MCF 10A (cell line): ENCODE measurements around the gene CPTP. TPM values are rescaled to one million over a fixed set of nuclear protein-coding genes. Genes with fewer than 3 reads are reported as not detected.
A peak's percentile ranks its signal among the peaks of the same experiment; 100 is the strongest.

Source experiments
- Bru-seq: library from RNA; stranded (reverse); fragments of 400-500 nt; gene quantifications from one replicate; lab custom pipeline; 2021; lab: Mats Ljungman, UMichigan
- BruChase-seq, 2 experiments: library from RNA; stranded (reverse); fragments of 400-500 nt; gene quantifications; one replicate each; lab custom pipeline; 2021; lab: Mats Ljungman, UMichigan
- BruUV-seq: library from RNA; stranded (reverse); fragments of 400-500 nt; replicated peaks from 2 replicates; lab custom pipeline; 2021; lab: Mats Ljungman, UMichigan
- CTCF ChIA-PET: fragments of 300-600 bp; sonication (Branson Sonifier 250); formaldehyde crosslinking; extraction: SDS; loops from one replicate; lab custom pipeline; 2021; ENCODE audit warnings: antibody characterized with exemption, inconsistent platforms; lab: Yijun Ruan, JAX
- POLR2A ChIA-PET: fragments of 300-600, 350-650 bp; sonication (Branson Sonifier 250); formaldehyde crosslinking; extraction: SDS; loops from one replicate; lab custom pipeline; 2020; ENCODE audit warnings: antibody characterized with exemption, inconsistent platforms; lab: Yijun Ruan, JAX
- DNase-seq: peaks from one replicate; pipeline ENCODE4 v3.0.0-alpha.2; 2018; ENCODE audit not compliant: unreplicated experiment
- H3K27ac Mint-ChIP-seq: one replicate; pipeline ENCODE4 v1.8.0; 2022; ENCODE audit warnings: mild to moderate bottlenecking, low read depth, mixed read lengths; ENCODE audit not compliant: unreplicated experiment
- H3K27me3 Mint-ChIP-seq: one replicate; pipeline ENCODE4 v1.8.0; 2022; ENCODE audit warnings: mixed read lengths; ENCODE audit not compliant: insufficient read depth, unreplicated experiment
- H3K36me3 Mint-ChIP-seq: one replicate; pipeline ENCODE4 v1.8.0; 2022; ENCODE audit warnings: mild to moderate bottlenecking, moderate library complexity, mixed read lengths; ENCODE audit not compliant: insufficient read depth, unreplicated experiment
- H3K4me1 Mint-ChIP-seq: one replicate; pipeline ENCODE4 v1.8.0; 2022; ENCODE audit warnings: mixed read lengths; ENCODE audit not compliant: insufficient read depth, unreplicated experiment
- H3K4me3 Mint-ChIP-seq: one replicate; pipeline ENCODE4 v1.8.0; 2022; ENCODE audit warnings: mild to moderate bottlenecking, moderate library complexity, mixed read lengths; ENCODE audit not compliant: unreplicated experiment
- H3K9me3 Mint-ChIP-seq: one replicate; pipeline ENCODE4 v1.8.0; 2022; ENCODE audit warnings: mixed read lengths; ENCODE audit not compliant: unreplicated experiment
- intact Hi-C: fragments of 100-400 bp; cut with micrococcal nuclease; formaldehyde crosslinking; loops from 2 replicates; pipeline ENCODE4 v1.14.1; 2022
- long read RNA-seq: library from polyadenylated mRNA; stranded (forward); transcript quantifications from one replicate; pipeline ENCODE4 v2.0.0, GENCODE V29; 2022
- total RNA-seq: library from RNA; stranded (reverse); gene quantifications from 2 replicates; pipeline ENCODE4 v1.2.3, GENCODE V29; 2022
- TF ChIP-seq, protein P1 (sequence below): fragments of 200-600 bp; IDR thresholded peaks from one replicate; pipeline ENCODE4 v1.8.0; 2022; ENCODE audit warnings: antibody characterized with exemption, mild to moderate bottlenecking; ENCODE audit not compliant: unreplicated experiment

The CPTP gene
- 19.3 and 21.0 TPM in 2 replicates for total RNA-seq
- Bru-seq, nascent RNA: percentile 55 among the genes with signal in this experiment
- BruChase-seq, experiment 1, labeled RNA remaining after a 6-hour chase: percentile 59 among the genes with signal in this experiment
- BruChase-seq, experiment 2, labeled RNA remaining after a 2-hour chase: percentile 60 among the genes with signal in this experiment
- long read RNA-seq, transcript CPTP-201 (3 exons, 2,190 nt): major isoform, 48 of 52 reads
- long read RNA-seq, partial matches to known transcripts: 2 of 52 reads
- long read RNA-seq, other reads (novel, unspliced or antisense): 1 of 52 reads

DNA sequence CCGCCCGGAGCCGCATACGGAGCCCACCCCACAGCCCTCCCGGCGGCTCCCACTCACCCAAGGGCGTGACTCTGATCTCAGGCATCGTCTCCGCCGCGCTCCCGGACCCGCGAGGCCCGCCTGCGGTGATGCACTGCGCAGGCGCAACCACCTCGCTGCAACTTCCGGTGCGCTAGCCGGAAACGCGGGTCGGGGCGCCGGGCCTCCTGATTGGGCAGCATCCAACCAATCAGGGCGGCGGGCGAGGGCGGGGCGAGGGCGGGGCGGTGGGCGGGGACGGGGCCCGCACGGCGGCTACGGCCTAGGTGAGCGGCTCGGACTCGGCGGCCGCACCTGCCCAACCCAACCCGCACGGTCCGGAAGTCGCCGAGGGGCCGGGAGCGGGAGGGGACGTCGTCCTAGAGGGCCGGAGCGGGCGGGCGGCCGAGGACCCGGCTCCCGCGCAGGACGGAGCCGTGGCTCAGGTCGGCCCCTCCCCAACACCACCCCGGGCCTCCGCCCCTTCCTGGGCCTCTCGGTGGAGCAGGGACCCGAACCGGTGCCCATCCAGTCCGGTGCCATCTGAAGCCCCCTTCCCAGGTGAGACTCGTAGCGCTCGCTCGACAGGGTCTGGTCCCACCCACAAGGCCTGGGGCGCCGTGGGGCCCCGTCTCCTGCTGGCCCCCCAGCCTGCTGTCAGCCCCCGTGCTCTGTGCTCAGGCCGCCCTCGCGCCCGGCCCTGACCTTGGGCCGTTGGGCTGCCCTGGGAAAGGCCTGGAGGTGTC is at the start of gene CPTP, which contains the start of gene INTS11:
CPTP (plus strand) TSS at position 279 of the 764 bp plus-strand sequence. CDS start 2,109 bp downstream, outside the sequence.
INTS11 (minus strand) TSS at position 137 of the 764 bp plus-strand sequence; CDS start at position 85, 52 bp downstream.
- peaks cover 20% of the 10 kb centered on the region for H3K4me1 Mint-ChIP-seq
- peaks cover 17% of the 10 kb centered on the region for H3K36me3 Mint-ChIP-seq
- no peaks in the 10 kb centered on the region for H3K27me3 Mint-ChIP-seq
- CTCF ChIA-PET: interaction anchor here (0.6 to 1.0 kb wide), 5 partner anchors 21 to 261 kb away, joined by 3 to 6 read pairs (median 3); partner anchors contain the start of gene AURKAIP1
- TF ChIP-seq, protein P1, sequence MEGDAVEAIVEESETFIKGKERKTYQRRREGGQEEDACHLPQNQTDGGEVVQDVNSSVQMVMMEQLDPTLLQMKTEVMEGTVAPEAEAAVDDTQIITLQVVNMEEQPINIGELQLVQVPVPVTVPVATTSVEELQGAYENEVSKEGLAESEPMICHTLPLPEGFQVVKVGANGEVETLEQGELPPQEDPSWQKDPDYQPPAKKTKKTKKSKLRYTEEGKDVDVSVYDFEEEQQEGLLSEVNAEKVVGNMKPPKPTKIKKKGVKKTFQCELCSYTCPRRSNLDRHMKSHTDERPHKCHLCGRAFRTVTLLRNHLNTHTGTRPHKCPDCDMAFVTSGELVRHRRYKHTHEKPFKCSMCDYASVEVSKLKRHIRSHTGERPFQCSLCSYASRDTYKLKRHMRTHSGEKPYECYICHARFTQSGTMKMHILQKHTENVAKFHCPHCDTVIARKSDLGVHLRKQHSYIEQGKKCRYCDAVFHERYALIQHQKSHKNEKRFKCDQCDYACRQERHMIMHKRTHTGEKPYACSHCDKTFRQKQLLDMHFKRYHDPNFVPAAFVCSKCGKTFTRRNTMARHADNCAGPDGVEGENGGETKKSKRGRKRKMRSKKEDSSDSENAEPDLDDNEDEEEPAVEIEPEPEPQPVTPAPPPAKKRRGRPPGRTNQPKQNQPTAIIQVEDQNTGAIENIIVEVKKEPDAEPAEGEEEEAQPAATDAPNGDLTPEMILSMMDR: no peak
- H3K27ac Mint-ChIP-seq: peak within 1 kb of the TSS; percentile 85
- POLR2A ChIA-PET: interaction anchor here (0.7 to 2.3 kb wide), 9 partner anchors 8 to 366 kb away, joined by 3 to 21 read pairs (median 4); partner anchors contain the start of genes AURKAIP1, CCNL2 and NOC2L
- TSS peak; percentile 43 for BruUV-seq
- peak within 1 kb of the TSS; percentile 70 for H3K4me3 Mint-ChIP-seq
- DNase-seq: peak; percentile 90
- no peaks in the 10 kb centered on the region for H3K9me3 Mint-ChIP-seq
- intact Hi-C loops: no loop called here

DNA sequence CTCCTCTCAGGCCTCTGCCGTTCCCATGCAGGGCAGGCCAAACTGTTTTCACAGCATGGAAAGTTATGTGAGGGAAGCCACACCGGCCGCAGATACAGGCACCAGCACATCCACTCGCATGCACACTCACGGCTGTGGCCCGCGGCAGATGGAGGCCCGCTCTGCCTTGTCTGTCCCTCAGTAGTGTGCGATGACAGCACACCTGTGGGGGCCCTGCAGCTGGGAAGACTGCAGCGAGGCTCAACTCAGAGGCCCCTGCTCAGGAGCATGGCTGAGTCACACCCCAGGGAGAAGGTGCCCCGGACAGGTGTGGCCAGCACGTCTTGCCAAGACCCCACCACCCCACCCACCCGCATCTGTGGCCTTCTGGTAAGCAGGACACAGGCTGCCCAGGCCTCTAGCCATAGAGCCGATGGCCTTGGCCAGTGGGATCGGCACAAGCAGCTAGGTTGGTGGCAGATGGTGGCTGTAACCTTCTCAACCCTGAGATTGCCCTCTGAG is 49.6 kb upstream of the CPTP start:
- TF ChIP-seq, protein P1: no peak
- no TSS peak for BruUV-seq
- peaks cover 19% of the 10 kb centered on the region for H3K36me3 Mint-ChIP-seq
- no peak for DNase-seq
- no peak overlapping the region for H3K27ac Mint-ChIP-seq
- no peaks in the 10 kb centered on the region for H3K9me3 Mint-ChIP-seq
- peak overlapping the region; percentile 83 for H3K4me3 Mint-ChIP-seq
- intact Hi-C loops: no loop called here
- no peaks in the 10 kb centered on the region for H3K27me3 Mint-ChIP-seq
- peaks cover 15% of the 10 kb centered on the region for H3K4me1 Mint-ChIP-seq
- CTCF ChIA-PET: interaction anchor here (0.6 kb wide), 1 partner anchor 23 kb away, joined by 3 read pairs; no protein-coding TSS in a partner anchor
- POLR2A ChIA-PET: interaction anchor here (1.3 kb wide), 1 partner anchor 16 kb away, joined by 3 read pairs; no protein-coding TSS in a partner anchor

- CTCF ChIA-PET: interaction anchor here (0.6 kb wide), 1 partner anchor 23 kb away, joined by 3 read pairs; no protein-coding TSS in a partner anchor
Observed at GRCh38 chr1:1275836-1276235, 48.8 kb upstream of the CPTP start.

More at GRCh38 chr1:1275836-1276235, 48.8 kb upstream of the CPTP start:
- H3K4me3 Mint-ChIP-seq: no peak overlapping the region
- no peaks in the 10 kb centered on the region for H3K9me3 Mint-ChIP-seq
- no peak for DNase-seq
- POLR2A ChIA-PET: no interaction called here
- intact Hi-C loops: no loop called here
- H3K4me1 Mint-ChIP-seq: peaks cover 6% of the 10 kb centered on the region
- H3K36me3 Mint-ChIP-seq: peaks cover 10% of the 10 kb centered on the region
- no peak overlapping the region for H3K27ac Mint-ChIP-seq
- no TSS peak for BruUV-seq
- TF ChIP-seq, protein P1: no peak
- no peaks in the 10 kb centered on the region for H3K27me3 Mint-ChIP-seq
